Stomach (tissue), 4 donors: Measurements from ENCODE around the gene KPNB1.
A peak's percentile ranks its signal among the peaks of the same experiment; 100 is the strongest.

Experiments used
- CTCF ChIP-seq, 7 experiments: fragments of 450-650 bp in 4 of 7; fragments of 200-600 bp in 3 of 7; sonication (generic) in 3 of 7; IDR thresholded peaks; one replicate each; pipeline ENCODE4 v1.5.1; 2016 to 2019; ENCODE audit warnings: antibody characterized with exemption in 7 of 7, control low read depth in 2 of 7, mild to moderate bottlenecking in 1 of 7
- EP300 ChIP-seq: sonication (generic); formaldehyde crosslinking; IDR thresholded peaks from one replicate; pipeline ENCODE4 v1.6.1; 2017; ENCODE audit warnings: antibody characterized with exemption
- POLR2A ChIP-seq, 4 donors: fragments of 450-650 bp; IDR thresholded peaks; one replicate each; pipeline ENCODE4 v1.6.1; 2016; ENCODE audit warnings: antibody characterized with exemption in 4 of 4, control low read depth in 2 of 4, mild to moderate bottlenecking in 1 of 4, moderate library complexity in 1 of 4
- POLR2AphosphoS5 ChIP-seq, 3 donors: sonication (generic); formaldehyde crosslinking; IDR thresholded peaks; one replicate each; pipeline ENCODE4 v1.6.1; 2016; ENCODE audit warnings: antibody characterized with exemption in 3 of 3

GRCh38 chr17:47604598-47604927 lies 45.2 kb upstream of the KPNB1 start:
- TF ChIP-seq POLR2A (IDR thresholded peaks at IDR 0.05) (no peak), CTCF (IDR thresholded peaks at IDR 0.05) (no peak), POLR2AphosphoS5 (IDR thresholded peaks at IDR 0.05) (peak in 1 of 3 donors; percentile 8), EP300 (no peak)
